ENCODE measurements around the gene GRB10. TPM values are rescaled to one million over a fixed set of nuclear protein-coding genes. Genes with fewer than 3 reads are reported as not detected.

Gene GRB10
- polyA plus RNA-seq, 2 of the 4 experiments (the other 2 are of a cell fraction), result 23.2 to 37.0 TPM

GRCh38 chr7:50795831-50796230, 13.1 kb upstream of the GRB10 start:
- peak in 1 of 2 experiments; percentile 48; a peak in 3 of 6 replicates for ATAC-seq
- CTCF ChIA-PET, result interaction anchor here (0.7 to 1.4 kb wide), 7 partner anchors 11 to 346 kb away, joined by 3 to 6 read pairs (median 4); no protein-coding TSS in a partner anchor

GRCh38 chr7:50795253-50795652, 12.6 kb upstream of the GRB10 start:
- Histone ChIP-seq H3K4me1 (peaks cover 12% of the 10 kb centered on the region), H3K4me2 (no peak overlapping the region), H3K9me3 (0 out of 3 replicates have a peak, but pooled peaks cover 4% of the 10 kb centered on the region), H3K4me3 (no peak overlapping the region), H3K27ac (0 out of 6 replicates have a peak overlapping the region, but pooled peaks of 1 of the 2 experiments have one; percentile 4)
- no peak for ATAC-seq
- WGBS (ENCODE audit: missing lambda C conversion rate), result 88% methylated on average over 2 of the region's 2 CpGs
- TF ChIP-seq PBX3 (IDR thresholded peaks at IDR 0.05), result no peak
- TF ChIP-seq HOXB5 (CRISPR knock-in tag; IDR thresholded peaks at IDR 0.05), result no peak
- no peak for TF ChIP-seq EP300 (IDR thresholded peaks at IDR 0.05)
- no peak for TF ChIP-seq MAZ (IDR thresholded peaks at IDR 0.05; ENCODE audit: borderline replicate concordance, low read depth, low read length)
- no peak for TF ChIP-seq FOXS1 (CRISPR knock-in tag; IDR thresholded peaks at IDR 0.05)
- FAIRE-seq, result no peak
- POLR2A ChIA-PET, result no interaction called here
- DNase-seq (ENCODE audit: low read depth in 1 of 2, low spot score in 1 of 2), result no peak
- CTCF ChIA-PET, result interaction anchor here (0.7 to 2.1 kb wide), 8 partner anchors 11 to 346 kb away, joined by 3 to 6 read pairs (median 4); no protein-coding TSS in a partner anchor

More at GRCh38 chr7:50795831-50796230, 13.1 kb upstream of the GRB10 start:
- Histone ChIP-seq H3K4me2 (no peak overlapping the region), H3K27ac (peak overlapping the region in 1 of 2 experiments; percentile 42; a peak in 2 of 6 replicates), H3K4me3 (no peak overlapping the region), H3K4me1 (peaks cover 12% of the 10 kb centered on the region), H3K9me3 (0 out of 3 replicates have a peak, but pooled peaks cover 4% of the 10 kb centered on the region)
- FAIRE-seq, result no peak
- TF ChIP-seq CTCF (IDR thresholded peaks at IDR 0.05), result peak; percentile 48
- no peak for TF ChIP-seq FOSL2 (IDR thresholded peaks at IDR 0.05)
- no peak for TF ChIP-seq FOSL2 (CRISPR knock-in tag; IDR thresholded peaks at IDR 0.05)
- TF ChIP-seq SMC3 (IDR thresholded peaks at IDR 0.05), result peak; percentile 58
- TF ChIP-seq RARB (CRISPR knock-in tag; IDR thresholded peaks at IDR 0.05), result no peak
- TF ChIP-seq NPAS2 (CRISPR knock-in tag; IDR thresholded peaks at IDR 0.05; ENCODE audit: borderline replicate concordance), result no peak
- peak; percentile 61 to 67 for TF ChIP-seq RAD21 (conservative IDR thresholded peaks at IDR 0.05 in 1 of 2, IDR thresholded peaks at IDR 0.05 in 1 of 2)
- peak in 1 of 2 experiments; percentile 35 for DNase-seq (ENCODE audit: low read depth in 1 of 2, low spot score in 1 of 2)
- POLR2A ChIA-PET, result no interaction called here
- 97% methylated on average over 5 of the region's 5 CpGs for WGBS (ENCODE audit: missing lambda C conversion rate)

GRCh38 chr7:50793947-50794570, 11.4 kb upstream of the GRB10 start:
- Histone ChIP-seq H3K4me2 (peak overlapping the region; percentile 95), H3K27ac (peak overlapping the region; percentile 91 to 92), H3K4me3 (peak overlapping the region; percentile 80), H3K4me1 (peaks cover 12% of the 10 kb centered on the region), H3K9me3 (0 out of 3 replicates have a peak, but pooled peaks cover 4% of the 10 kb centered on the region)
- ATAC-seq, result no peak
- POLR2A ChIA-PET, result interaction anchor here (0.9 to 1.5 kb wide), 4 partner anchors 28 to 75 kb away, joined by 3 to 6 read pairs (median 4); no protein-coding TSS in a partner anchor
- no peak for DNase-seq (ENCODE audit: low read depth in 1 of 2, low spot score in 1 of 2)
- CTCF ChIA-PET, result interaction anchor here (0.7 to 2.1 kb wide), 6 partner anchors 12 to 347 kb away, joined by 3 to 5 read pairs (median 4); no protein-coding TSS in a partner anchor
- no peak for FAIRE-seq
- WGBS (ENCODE audit: missing lambda C conversion rate), result 90% methylated on average over 18 of the region's 18 CpGs
- TF ChIP-seq RFX5 (IDR thresholded peaks at IDR 0.05) (no peak), NR3C1 (IDR thresholded peaks at IDR 0.05) (no peak), HMGXB4 (CRISPR knock-in tag; IDR thresholded peaks at IDR 0.05; ENCODE audit: borderline replicate concordance) (no peak), CBX8 (IDR thresholded peaks at IDR 0.05) (no peak), FOSB (CRISPR knock-in tag; IDR thresholded peaks at IDR 0.05) (no peak), HDAC2 (IDR thresholded peaks at IDR 0.05) (no peak), HOXB13 (CRISPR knock-in tag; IDR thresholded peaks at IDR 0.05; ENCODE audit: low read depth) (no peak), MAX (IDR thresholded peaks at IDR 0.05) (no peak), EP300 (IDR thresholded peaks at IDR 0.05) (no peak), PBX3 (IDR thresholded peaks at IDR 0.05) (no peak), MAFK (IDR thresholded peaks at IDR 0.05; ENCODE audit: partially characterized antibody) (no peak), CHD2 (IDR thresholded peaks at IDR 0.05; ENCODE audit: low read length, partially characterized antibody) (no peak), GATA3 (IDR thresholded peaks at IDR 0.05; ENCODE audit: borderline replicate concordance) (no peak), NFE2L2 (conservative IDR thresholded peaks at IDR 0.05; ENCODE audit: low read length) (no peak), RARB (CRISPR knock-in tag; IDR thresholded peaks at IDR 0.05) (no peak), E2F6 (IDR thresholded peaks at IDR 0.05; ENCODE audit: borderline replicate concordance, low read depth) (no peak)

Data from A549 (cell line).